MCF 10A (cell line): ENCODE measurements around the gene FGF18. TPM values are rescaled to one million over a fixed set of nuclear protein-coding genes. Genes with fewer than 3 reads are reported as not detected.

Experiments
- BruUV-seq: library from RNA; stranded (reverse); fragments of 400-500 nt; replicated peaks from 2 replicates; lab custom pipeline; 2021; lab: Mats Ljungman, UMichigan
- CTCF ChIA-PET: fragments of 300-600 bp; sonication (Branson Sonifier 250); formaldehyde crosslinking; extraction: SDS; loops from one replicate; lab custom pipeline; 2021; ENCODE audit warnings: antibody characterized with exemption, inconsistent platforms; lab: Yijun Ruan, JAX
- POLR2A ChIA-PET: fragments of 300-600, 350-650 bp; sonication (Branson Sonifier 250); formaldehyde crosslinking; extraction: SDS; loops from one replicate; lab custom pipeline; 2020; ENCODE audit warnings: antibody characterized with exemption, inconsistent platforms; lab: Yijun Ruan, JAX
- DNase-seq: peaks from one replicate; pipeline ENCODE4 v3.0.0-alpha.2; 2018; ENCODE audit not compliant: unreplicated experiment
- H3K27ac Mint-ChIP-seq: one replicate; pipeline ENCODE4 v1.8.0; 2022; ENCODE audit warnings: mild to moderate bottlenecking, low read depth, mixed read lengths; ENCODE audit not compliant: unreplicated experiment
- H3K27me3 Mint-ChIP-seq: one replicate; pipeline ENCODE4 v1.8.0; 2022; ENCODE audit warnings: mixed read lengths; ENCODE audit not compliant: insufficient read depth, unreplicated experiment
- H3K36me3 Mint-ChIP-seq: one replicate; pipeline ENCODE4 v1.8.0; 2022; ENCODE audit warnings: mild to moderate bottlenecking, moderate library complexity, mixed read lengths; ENCODE audit not compliant: insufficient read depth, unreplicated experiment
- H3K4me1 Mint-ChIP-seq: one replicate; pipeline ENCODE4 v1.8.0; 2022; ENCODE audit warnings: mixed read lengths; ENCODE audit not compliant: insufficient read depth, unreplicated experiment
- H3K4me3 Mint-ChIP-seq: one replicate; pipeline ENCODE4 v1.8.0; 2022; ENCODE audit warnings: mild to moderate bottlenecking, moderate library complexity, mixed read lengths; ENCODE audit not compliant: unreplicated experiment
- H3K9me3 Mint-ChIP-seq: one replicate; pipeline ENCODE4 v1.8.0; 2022; ENCODE audit warnings: mixed read lengths; ENCODE audit not compliant: unreplicated experiment
- intact Hi-C: fragments of 100-400 bp; cut with micrococcal nuclease; formaldehyde crosslinking; loops from 2 replicates; pipeline ENCODE4 v1.14.1; 2022
- total RNA-seq: library from RNA; stranded (reverse); gene quantifications from 2 replicates; pipeline ENCODE4 v1.2.3, GENCODE V29; 2022
- TF ChIP-seq, protein P1 (sequence below): fragments of 200-600 bp; IDR thresholded peaks from one replicate; pipeline ENCODE4 v1.8.0; 2022; ENCODE audit warnings: antibody characterized with exemption, mild to moderate bottlenecking; ENCODE audit not compliant: unreplicated experiment

FGF18 gene
- total RNA-seq, 1 experiment from 2014 or later, result not detected

DNA sequence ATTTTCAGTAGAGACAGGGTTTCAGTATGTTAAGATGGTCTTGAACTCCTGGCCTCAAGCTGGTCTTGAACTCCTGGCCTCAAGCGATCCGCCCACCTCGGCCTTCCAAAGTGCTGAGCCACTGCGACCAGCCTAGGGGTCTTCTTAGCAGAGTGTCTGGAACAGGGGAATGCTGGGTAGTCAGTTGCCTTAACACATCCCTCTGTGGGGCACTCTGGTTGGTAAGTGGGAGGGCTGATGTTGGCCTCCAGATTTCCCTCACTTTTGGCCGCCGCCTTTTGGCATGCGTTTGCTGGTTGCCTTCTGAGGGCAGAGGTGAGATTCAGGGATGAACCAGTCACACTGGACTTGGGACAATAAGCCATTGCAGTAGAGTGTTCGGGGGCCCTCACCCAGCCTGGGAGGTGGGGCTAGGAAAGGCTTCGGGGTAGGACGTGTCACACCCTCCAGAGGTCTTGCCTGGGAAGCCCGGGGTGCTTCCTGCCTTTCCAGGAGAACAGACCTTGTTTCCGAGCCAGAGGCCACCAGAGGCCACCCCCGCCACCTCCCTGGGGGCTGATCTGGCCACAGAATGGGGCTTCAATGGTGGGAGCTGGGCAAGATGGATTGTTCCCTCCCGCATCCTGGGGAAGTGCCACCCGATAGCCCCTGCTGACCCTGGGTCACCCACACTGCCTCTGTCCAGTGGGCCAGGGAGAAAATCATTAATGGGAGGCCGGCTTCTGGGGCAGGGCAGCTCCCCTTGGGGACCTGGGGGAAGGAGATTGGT lies 13.3 kb downstream of the FGF18 start:
- Mint-ChIP-seq H3K36me3 (peaks cover 4% of the 10 kb centered on the region), H3K9me3 (no peaks in the 10 kb centered on the region), H3K27me3 (no peaks in the 10 kb centered on the region), H3K27ac (no peak overlapping the region), H3K4me1 (no peaks in the 10 kb centered on the region), H3K4me3 (no peak overlapping the region)
- BruUV-seq, result no TSS peak
- DNase-seq, result no peak
- POLR2A ChIA-PET, result no interaction called here
- intact Hi-C loops, result no loop called here
- TF ChIP-seq, protein P1, sequence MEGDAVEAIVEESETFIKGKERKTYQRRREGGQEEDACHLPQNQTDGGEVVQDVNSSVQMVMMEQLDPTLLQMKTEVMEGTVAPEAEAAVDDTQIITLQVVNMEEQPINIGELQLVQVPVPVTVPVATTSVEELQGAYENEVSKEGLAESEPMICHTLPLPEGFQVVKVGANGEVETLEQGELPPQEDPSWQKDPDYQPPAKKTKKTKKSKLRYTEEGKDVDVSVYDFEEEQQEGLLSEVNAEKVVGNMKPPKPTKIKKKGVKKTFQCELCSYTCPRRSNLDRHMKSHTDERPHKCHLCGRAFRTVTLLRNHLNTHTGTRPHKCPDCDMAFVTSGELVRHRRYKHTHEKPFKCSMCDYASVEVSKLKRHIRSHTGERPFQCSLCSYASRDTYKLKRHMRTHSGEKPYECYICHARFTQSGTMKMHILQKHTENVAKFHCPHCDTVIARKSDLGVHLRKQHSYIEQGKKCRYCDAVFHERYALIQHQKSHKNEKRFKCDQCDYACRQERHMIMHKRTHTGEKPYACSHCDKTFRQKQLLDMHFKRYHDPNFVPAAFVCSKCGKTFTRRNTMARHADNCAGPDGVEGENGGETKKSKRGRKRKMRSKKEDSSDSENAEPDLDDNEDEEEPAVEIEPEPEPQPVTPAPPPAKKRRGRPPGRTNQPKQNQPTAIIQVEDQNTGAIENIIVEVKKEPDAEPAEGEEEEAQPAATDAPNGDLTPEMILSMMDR, result no peak
- CTCF ChIA-PET, result interaction anchor here (0.6 to 1.5 kb wide), 3 partner anchors 14 to 84 kb away, joined by 3 to 8 read pairs (median 4); partner anchors contain the start of gene FGF18

DNA sequence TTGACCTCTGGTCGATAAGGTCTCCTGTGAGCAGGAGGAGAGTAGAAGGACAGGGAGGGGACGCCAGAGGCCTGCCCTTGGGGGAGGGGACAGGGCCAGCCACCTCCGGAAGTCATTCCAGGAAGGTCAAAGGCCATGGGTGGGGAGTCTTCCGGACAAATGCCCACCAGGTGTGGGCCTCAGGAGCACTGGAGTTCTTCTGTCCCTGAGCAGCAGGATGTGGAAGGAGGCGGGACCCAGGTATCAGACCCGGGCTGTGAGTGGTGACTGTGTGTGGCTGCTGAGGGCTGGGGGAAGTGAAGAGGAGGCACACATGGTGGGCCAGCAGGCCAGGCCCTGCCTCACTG lies 13.9 kb downstream of the FGF18 start:
- Mint-ChIP-seq H3K36me3 (no peaks in the 10 kb centered on the region), H3K9me3 (no peaks in the 10 kb centered on the region), H3K27me3 (no peaks in the 10 kb centered on the region), H3K4me1 (no peaks in the 10 kb centered on the region), H3K4me3 (no peak overlapping the region), H3K27ac (no peak overlapping the region)
- TF ChIP-seq, protein P1, result no peak
- CTCF ChIA-PET, result interaction anchor here (0.6 to 0.9 kb wide), 2 partner anchors 20 to 50 kb away, joined by 3 read pairs; no protein-coding TSS in a partner anchor
- no TSS peak for BruUV-seq
- DNase-seq, result no peak
- intact Hi-C loops, result no loop called here
- POLR2A ChIA-PET, result no interaction called here

DNA sequence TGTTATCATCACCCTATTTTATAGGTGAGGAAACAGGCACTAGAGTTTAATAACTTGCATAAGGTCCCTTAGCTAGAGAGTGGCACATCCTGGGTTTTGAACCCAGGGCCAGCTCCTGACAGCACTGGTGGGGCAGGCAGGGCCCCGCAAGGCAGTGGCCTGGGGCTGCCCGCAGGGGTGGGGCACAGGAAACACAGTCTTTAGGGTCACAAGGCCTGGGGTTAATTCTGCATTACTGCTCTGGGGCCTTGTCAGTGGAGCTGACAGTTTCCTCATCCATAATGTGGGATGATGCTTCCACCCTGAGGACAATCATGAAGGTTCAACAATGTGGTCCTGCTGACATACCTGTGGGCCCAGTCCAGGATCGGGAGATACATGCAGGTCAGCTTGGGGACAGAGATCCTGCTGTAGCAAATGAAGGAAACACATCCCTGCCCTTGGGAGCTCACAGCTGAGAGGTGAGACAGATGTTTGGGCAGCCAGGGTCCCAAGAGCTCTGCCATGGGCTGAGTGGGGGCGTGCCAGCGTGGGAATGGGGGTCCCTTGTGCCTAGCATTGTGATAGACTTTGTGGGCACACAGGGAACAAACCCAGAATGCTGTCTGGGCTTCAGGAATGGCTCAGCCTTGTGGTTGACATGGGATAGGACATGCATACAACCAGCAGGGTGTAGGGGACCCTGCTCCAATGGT lies 14.7 kb downstream of the FGF18 start:
- TF ChIP-seq, protein P1, result no peak
- intact Hi-C loops, result no loop called here
- Mint-ChIP-seq H3K27me3 (no peaks in the 10 kb centered on the region), H3K9me3 (no peaks in the 10 kb centered on the region), H3K36me3 (no peaks in the 10 kb centered on the region), H3K4me1 (no peaks in the 10 kb centered on the region), H3K27ac (no peak overlapping the region), H3K4me3 (no peak overlapping the region)
- no TSS peak for BruUV-seq
- CTCF ChIA-PET, result interaction anchor here (0.6 to 1.6 kb wide), 7 partner anchors 16 to 1656 kb away, joined by 3 read pairs; no protein-coding TSS in a partner anchor
- POLR2A ChIA-PET, result no interaction called here
- DNase-seq, result no peak

DNA sequence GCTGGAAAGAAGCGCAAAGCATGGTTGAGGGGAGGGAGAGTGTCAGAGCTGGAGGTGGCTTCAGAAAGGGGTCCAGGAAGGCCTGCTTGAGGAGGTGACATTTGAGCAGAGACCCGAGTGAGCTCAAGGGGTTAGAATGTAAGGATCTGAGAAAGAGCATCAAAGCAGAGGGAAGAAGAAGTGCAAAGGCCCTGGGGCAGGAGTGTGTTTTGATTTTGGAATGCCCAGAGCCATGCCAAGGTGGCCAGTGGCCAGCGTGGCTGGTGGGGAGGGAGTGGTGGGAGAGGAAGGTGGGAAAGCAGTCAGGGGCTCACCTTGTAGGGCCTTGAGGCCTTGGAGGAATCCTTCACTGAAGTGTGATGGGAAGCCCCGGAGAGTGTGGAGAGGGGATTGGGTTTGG lies 15.4 kb downstream of the FGF18 start:
- H3K27ac Mint-ChIP-seq, result no peak overlapping the region

More for the DNA sequence above, 15.4 kb downstream of the FGF18 start:
- Mint-ChIP-seq H3K4me3 (no peak overlapping the region), H3K27me3 (no peaks in the 10 kb centered on the region), H3K9me3 (no peaks in the 10 kb centered on the region), H3K4me1 (no peaks in the 10 kb centered on the region), H3K36me3 (no peaks in the 10 kb centered on the region)
- no TSS peak for BruUV-seq
- no peak for DNase-seq
- intact Hi-C loops, result no loop called here
- ChIA-PET CTCF (interaction anchor here (0.6 to 1.6 kb wide), 6 partner anchors 15 to 1655 kb away, joined by 3 read pairs; partner anchors contain the start of gene FGF18), POLR2A (no interaction called here)
- TF ChIP-seq, protein P1, result no peak
